ENCODE results near the gene MYPOP. TPM values are rescaled to one million over a fixed set of nuclear protein-coding genes. Genes with fewer than 3 reads are reported as not detected.

Gene MYPOP
- 1.2 and 3.2 TPM in 2 replicates for total RNA-seq

GRCh38 chr19:45901912-45902650 is at the start of gene MYPOP:
Gene MYPOP, minus strand, starts transcription at chr19:45902613. Its CDS starts 840 bp downstream, at chr19:45901773.

GRCh38 chr19:45913874-45914830 is 11.7 kb upstream of the MYPOP start, which contains the start of gene NANOS2:
Gene NANOS2, minus strand, starts transcription at chr19:45914778. Its CDS starts 85 bp downstream, at chr19:45914693.

GRCh38 chr19:45885556-45886426 is 16.6 kb downstream of the MYPOP start, which contains the start of gene IRF2BP1:
Gene IRF2BP1, minus strand, starts transcription at chr19:45886141. Its CDS starts 367 bp downstream, at chr19:45885774.

GRCh38 chr19:45863840-45864628 is 38.4 kb downstream of the MYPOP start, which contains the start of gene FOXA3:
Gene FOXA3, plus strand, starts transcription at chr19:45864326. Its CDS starts 131 bp downstream, at chr19:45864457.

GRCh38 chr19:45862564-45863334 is 39.7 kb downstream of the MYPOP start, which contains the start of gene SYMPK:
Gene SYMPK, minus strand, starts transcription at chr19:45863147. Its CDS starts 8,652 bp downstream, at chr19:45854495.

Other genes starting within 250 kb of the MYPOP start
- gene GIPR, start 234.4 kb downstream of the MYPOP start, total RNA-seq = 1.2 and 3.7 TPM in 2 replicates
- gene SNRPD2, start 210.7 kb downstream of the MYPOP start, total RNA-seq = 333 and 378 TPM in 2 replicates
- 22.2 and 27.9 TPM in 2 replicates for gene QPCTL, start 209.9 kb downstream of the MYPOP start, total RNA-seq
- 15.8 and 19.8 TPM in 2 replicates for gene FBXO46, start 171.7 kb downstream of the MYPOP start, total RNA-seq
- gene MEIOSIN, start 169.2 kb downstream of the MYPOP start, total RNA-seq = not detected in 2 replicates
- 10.5 and 11.7 TPM in 2 replicates for gene SIX5, start 133.4 kb downstream of the MYPOP start, total RNA-seq
- gene DMPK, start 120.1 kb downstream of the MYPOP start, total RNA-seq = 5.2 and 6.8 TPM in 2 replicates
- gene DMWD, start 109.8 kb downstream of the MYPOP start, total RNA-seq = 20.0 and 24.5 TPM in 2 replicates
- gene RSPH6A, start 87.3 kb downstream of the MYPOP start, total RNA-seq = not detected in 2 replicates
- 30.1 and 37.5 TPM in 2 replicates for gene SYMPK, start 39.5 kb downstream of the MYPOP start, total RNA-seq
- not detected in 2 replicates for gene FOXA3, start 38.3 kb downstream of the MYPOP start, total RNA-seq
- 25.5 and 28.0 TPM in 2 replicates for gene IRF2BP1, start 16.5 kb downstream of the MYPOP start, total RNA-seq
- not detected in 2 replicates for gene NANOS2, start 12.2 kb upstream of the MYPOP start, total RNA-seq
- not detected in 2 replicates for gene NOVA2, start 71.3 kb upstream of the MYPOP start, total RNA-seq
- 12.4 and 14.6 TPM in 2 replicates for gene CCDC61, start 92.9 kb upstream of the MYPOP start, total RNA-seq
- not detected in 2 replicates for gene PGLYRP1, start 120.4 kb upstream of the MYPOP start, total RNA-seq
- not detected in 2 replicates for gene IGFL4, start 138.4 kb upstream of the MYPOP start, total RNA-seq
- gene IGFL3, start 222.1 kb upstream of the MYPOP start, total RNA-seq = 0.88 and 2.3 TPM in 2 replicates
- gene IGFL2, start 245.6 kb upstream of the MYPOP start, total RNA-seq = 16.6 and 20.1 TPM in 2 replicates

Data from airway epithelial cell (primary cell).